ENCODE measurements around the gene OLFML2A. TPM values are rescaled to one million over a fixed set of nuclear protein-coding genes. Genes with fewer than 3 reads are reported as not detected.

OLFML2A gene
- total RNA-seq, 1 donor = 29.7 TPM

DNA sequence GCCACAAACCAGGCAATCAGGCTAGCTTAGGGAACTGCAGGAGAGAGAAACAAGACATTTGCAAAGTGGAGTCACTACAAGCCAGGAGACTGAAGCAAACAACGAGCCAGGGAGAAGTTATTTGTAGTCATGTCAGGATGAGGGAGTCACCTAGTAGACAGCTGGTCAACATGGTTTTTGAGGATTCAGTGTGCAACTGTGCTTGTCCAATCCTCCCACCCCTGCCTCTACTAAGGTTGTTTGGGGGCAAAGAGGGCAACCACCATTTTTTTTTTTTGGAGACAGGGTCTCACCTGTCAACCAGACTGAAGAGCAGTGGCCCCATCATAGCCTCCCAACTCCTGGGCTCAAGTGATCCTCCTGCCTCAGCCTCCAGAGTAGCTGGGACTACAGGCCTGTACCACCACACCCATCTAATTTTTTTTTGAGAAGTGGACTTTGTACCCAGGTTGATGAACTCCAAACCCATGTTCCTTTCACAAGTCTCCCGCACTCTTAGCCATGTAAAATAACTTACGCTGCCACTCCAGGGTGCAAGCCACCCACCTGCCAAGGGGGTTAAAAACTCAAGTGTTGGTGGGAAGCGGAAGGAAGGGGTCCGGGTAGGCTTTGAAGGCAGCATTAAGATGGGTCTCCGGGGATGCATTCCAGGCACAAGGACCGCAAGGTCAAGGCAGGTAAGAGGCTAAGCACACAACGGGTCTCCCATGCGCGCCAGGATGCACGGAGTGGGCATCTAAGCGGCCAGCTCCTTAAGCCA, 83.8 kb downstream of the OLFML2A start:
- H4K20me1 ChIP-seq (ENCODE audit: insufficient read depth, low read length) = peaks cover 56% of the 10 kb centered on the region
- peak; percentile 88 for DNase-seq (ENCODE audit: insufficient read length, low spot score, missing footprints)

DNA sequence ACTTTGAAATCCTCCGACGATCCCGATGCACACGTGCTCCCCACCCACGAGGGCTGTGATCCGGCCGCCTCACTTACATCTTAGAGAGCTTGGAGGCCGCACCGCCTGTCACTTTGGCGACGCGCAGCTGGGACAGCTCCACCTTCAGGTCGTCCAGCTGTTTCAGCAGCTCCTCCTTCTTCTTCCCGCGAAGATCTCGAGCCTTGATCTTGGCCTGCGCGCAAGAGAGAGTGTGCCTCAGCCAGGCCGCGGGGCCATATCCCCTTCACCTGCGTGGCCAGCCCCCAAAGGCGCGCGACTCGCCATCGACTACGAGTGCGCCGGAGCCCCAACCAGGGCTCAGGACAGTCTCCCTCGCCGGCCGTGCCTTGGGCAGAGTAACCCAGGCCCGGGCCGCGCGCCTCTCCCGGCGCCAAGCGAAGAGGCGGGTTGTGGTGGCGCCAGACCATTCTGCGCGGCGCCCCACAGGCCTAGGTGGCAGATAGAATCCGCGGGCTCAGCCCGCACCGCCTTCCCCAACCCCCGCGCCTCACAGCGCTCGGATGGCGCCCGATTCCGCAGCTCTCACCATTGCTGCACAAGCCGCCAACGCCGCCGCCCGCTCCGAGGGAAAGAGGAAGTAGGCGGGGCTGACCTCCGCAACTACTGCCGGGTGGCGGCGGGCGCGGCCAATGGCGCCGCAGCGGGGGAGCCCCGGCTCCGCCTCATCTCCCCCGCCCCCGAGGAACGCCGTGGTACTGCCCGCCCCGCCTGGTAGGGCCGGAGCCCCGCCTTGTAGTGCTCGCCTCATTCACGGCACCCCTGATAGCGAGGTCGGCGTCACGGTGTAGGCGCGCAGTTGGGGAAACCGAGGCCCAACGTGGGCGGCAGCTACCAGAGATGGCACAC, 84.7 kb downstream of the OLFML2A start, which contains the start of the genes ARPC5L and RPL35:
Gene ARPC5L (plus strand): TSS at position 789 of the 888 bp plus-strand sequence. CDS start 7,161 bp downstream, outside the sequence.
Gene RPL35 (minus strand): TSS at position 616 of the 888 bp plus-strand sequence. CDS start 45 bp downstream, at position 571.
- Histone ChIP-seq H3K27me3 (ENCODE audit: insufficient read depth, low read length) (no peaks in the 10 kb centered on the region), H3K79me2 (ENCODE audit: insufficient read depth, low read length) (peaks cover 34% of the 10 kb centered on the region), H3K36me3 (ENCODE audit: insufficient read depth, low read length) (peaks cover 44% of the 10 kb centered on the region), H3K4me2 (ENCODE audit: insufficient read depth, low read length) (peak within 1 kb of the TSS; percentile 94), H3K4me1 (ENCODE audit: insufficient read depth, low read length) (peaks cover 22% of the 10 kb centered on the region), H4K20me1 (ENCODE audit: insufficient read depth, low read length) (peaks cover 48% of the 10 kb centered on the region), H2AFZ (ENCODE audit: low read length) (peak within 1 kb of the TSS; percentile 98), H3K9me3 (ENCODE audit: low read depth, low read length) (no peaks in the 10 kb centered on the region), H3K4me3 (ENCODE audit: insufficient read depth, low read length) (peak within 1 kb of the TSS; percentile 90), H3K27ac (ENCODE audit: low read depth, low read length) (peak within 1 kb of the TSS; percentile 90)
- TF ChIP-seq, protein P1, sequence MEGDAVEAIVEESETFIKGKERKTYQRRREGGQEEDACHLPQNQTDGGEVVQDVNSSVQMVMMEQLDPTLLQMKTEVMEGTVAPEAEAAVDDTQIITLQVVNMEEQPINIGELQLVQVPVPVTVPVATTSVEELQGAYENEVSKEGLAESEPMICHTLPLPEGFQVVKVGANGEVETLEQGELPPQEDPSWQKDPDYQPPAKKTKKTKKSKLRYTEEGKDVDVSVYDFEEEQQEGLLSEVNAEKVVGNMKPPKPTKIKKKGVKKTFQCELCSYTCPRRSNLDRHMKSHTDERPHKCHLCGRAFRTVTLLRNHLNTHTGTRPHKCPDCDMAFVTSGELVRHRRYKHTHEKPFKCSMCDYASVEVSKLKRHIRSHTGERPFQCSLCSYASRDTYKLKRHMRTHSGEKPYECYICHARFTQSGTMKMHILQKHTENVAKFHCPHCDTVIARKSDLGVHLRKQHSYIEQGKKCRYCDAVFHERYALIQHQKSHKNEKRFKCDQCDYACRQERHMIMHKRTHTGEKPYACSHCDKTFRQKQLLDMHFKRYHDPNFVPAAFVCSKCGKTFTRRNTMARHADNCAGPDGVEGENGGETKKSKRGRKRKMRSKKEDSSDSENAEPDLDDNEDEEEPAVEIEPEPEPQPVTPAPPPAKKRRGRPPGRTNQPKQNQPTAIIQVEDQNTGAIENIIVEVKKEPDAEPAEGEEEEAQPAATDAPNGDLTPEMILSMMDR (IDR thresholded peaks at IDR 0.05; ENCODE audit: extremely low read depth, low read depth, low read length) = peak; percentile 25
- peak; percentile 100 for DNase-seq (ENCODE audit: insufficient read length, low spot score, missing footprints)

More for the DNA sequence above, 83.8 kb downstream of the OLFML2A start:
- Histone ChIP-seq H3K27ac (ENCODE audit: low read depth, low read length) (peak overlapping the region; percentile 90), H3K4me3 (ENCODE audit: insufficient read depth, low read length) (peak overlapping the region; percentile 90), H2AFZ (ENCODE audit: low read length) (no peak overlapping the region), H3K4me2 (ENCODE audit: insufficient read depth, low read length) (peak overlapping the region; percentile 94), H3K4me1 (ENCODE audit: insufficient read depth, low read length) (peaks cover 22% of the 10 kb centered on the region), H3K27me3 (ENCODE audit: insufficient read depth, low read length) (no peaks in the 10 kb centered on the region), H3K79me2 (ENCODE audit: insufficient read depth, low read length) (peaks cover 34% of the 10 kb centered on the region), H3K36me3 (ENCODE audit: insufficient read depth, low read length) (peaks cover 45% of the 10 kb centered on the region), H3K9me3 (ENCODE audit: low read depth, low read length) (no peaks in the 10 kb centered on the region)
- TF ChIP-seq, protein P1 (IDR thresholded peaks at IDR 0.05; ENCODE audit: extremely low read depth, low read depth, low read length) = no peak

DNA sequence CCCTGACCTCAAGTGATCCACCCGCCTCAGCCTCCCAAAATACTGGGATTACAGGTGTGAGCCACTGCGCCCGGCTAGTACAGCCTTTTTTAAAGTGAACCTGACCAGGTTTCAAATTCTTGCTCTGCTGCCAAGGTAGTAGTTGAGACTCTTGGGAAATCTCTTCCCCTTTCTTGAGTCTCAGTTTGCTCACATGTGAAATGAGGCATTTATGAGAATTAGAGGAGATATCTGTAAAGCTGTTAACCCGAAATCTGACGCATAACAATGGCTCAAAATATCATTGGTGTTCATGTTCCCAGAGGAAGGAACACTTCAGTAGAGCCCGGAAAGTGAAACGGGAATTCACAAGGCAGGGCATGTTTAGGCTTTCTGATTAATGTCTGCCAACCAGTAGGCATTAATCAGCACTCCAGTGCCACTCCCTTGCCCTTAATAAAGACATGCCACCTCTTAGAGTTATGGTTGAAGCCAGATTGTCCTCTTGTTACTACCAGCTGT, 86.5 kb downstream of the OLFML2A start:
- H3K9me3 ChIP-seq (ENCODE audit: low read depth, low read length) = no peaks in the 10 kb centered on the region
- no peak for DNase-seq (ENCODE audit: insufficient read length, low spot score, missing footprints)
- peaks cover 31% of the 10 kb centered on the region for H3K4me1 ChIP-seq (ENCODE audit: insufficient read depth, low read length)
- peaks cover 43% of the 10 kb centered on the region for H3K79me2 ChIP-seq (ENCODE audit: insufficient read depth, low read length)
- TF ChIP-seq, protein P1 (IDR thresholded peaks at IDR 0.05; ENCODE audit: extremely low read depth, low read depth, low read length) = no peak
- peak overlapping the region; percentile 25 for H2AFZ ChIP-seq (ENCODE audit: low read length)
- H3K27me3 ChIP-seq (ENCODE audit: insufficient read depth, low read length) = no peaks in the 10 kb centered on the region
- no peak overlapping the region for H3K4me3 ChIP-seq (ENCODE audit: insufficient read depth, low read length)
- H3K27ac ChIP-seq (ENCODE audit: low read depth, low read length) = no peak overlapping the region
- peaks cover 25% of the 10 kb centered on the region for H3K36me3 ChIP-seq (ENCODE audit: insufficient read depth, low read length)
- H3K4me2 ChIP-seq (ENCODE audit: insufficient read depth, low read length) = no peak overlapping the region
- peaks cover 32% of the 10 kb centered on the region for H4K20me1 ChIP-seq (ENCODE audit: insufficient read depth, low read length)

Other genes with a start within 250 kb of the OLFML2A start
- gene NR6A1, start 5.8 kb upstream of the OLFML2A start, total RNA-seq = 0.36 and 0.88 TPM in 2 replicates
- gene WDR38, start 76.3 kb downstream of the OLFML2A start, total RNA-seq = not detected in 2 replicates
- gene RPL35, start 84.8 kb downstream of the OLFML2A start, total RNA-seq = 1,644 and 1,645 TPM in 2 replicates
- gene ARPC5L, start 85.0 kb downstream of the OLFML2A start, total RNA-seq = 9.8 and 11.8 TPM in 2 replicates
- 13.4 and 15.6 TPM in 2 replicates for gene GOLGA1, start 163.9 kb downstream of the OLFML2A start, total RNA-seq